T-helper 1 cell treated with Interleukin-12 subunit alpha and Interleukin-12 subunit beta and Interleukin-4 antibody, amounts not matched to agents 30 μg/mL and 1 μg/mL, for 36 hours (primary cell): Measurements from ENCODE around the gene ZBED4.
A peak's percentile ranks its signal among the peaks of the same experiment; 100 is the strongest.

ENCODE experiments used
- H3K27ac Mint-ChIP-seq: one replicate; pipeline ENCODE4 v1.8.0; 2021; ENCODE audit warnings: mild to moderate bottlenecking, mixed read lengths
- H3K27me3 Mint-ChIP-seq: one replicate; pipeline ENCODE4 v1.8.0; 2021; ENCODE audit warnings: low read depth, mixed read lengths
- H3K36me3 Mint-ChIP-seq: one replicate; pipeline ENCODE4 v1.8.0; 2021; ENCODE audit warnings: low read depth, mixed read lengths
- H3K4me1 Mint-ChIP-seq: one replicate; pipeline ENCODE4 v1.8.0; 2021; ENCODE audit warnings: low read depth, mixed read lengths
- H3K4me3 Mint-ChIP-seq: one replicate; pipeline ENCODE4 v1.8.0; 2021; ENCODE audit warnings: mild to moderate bottlenecking, moderate library complexity, mixed read lengths
- H3K9me3 Mint-ChIP-seq: one replicate; pipeline ENCODE4 v1.8.0; 2021; ENCODE audit warnings: mixed read lengths

ZBED4 gene

GRCh38 chr22:49824185-49824925 lies 29.3 kb upstream of the ZBED4 start:
- Mint-ChIP-seq H3K4me1 (peaks cover 35% of the 10 kb centered on the region), H3K36me3 (peaks cover 27% of the 10 kb centered on the region), H3K4me3 (peak overlapping the region; percentile 21), H3K9me3 (no peaks in the 10 kb centered on the region), H3K27ac (peak overlapping the region; percentile 49), H3K27me3 (no peaks in the 10 kb centered on the region)

GRCh38 chr22:49824936-49825335 lies 28.7 kb upstream of the ZBED4 start:
- peaks cover 3% of the 10 kb centered on the region for H3K27me3 Mint-ChIP-seq
- peaks cover 33% of the 10 kb centered on the region for H3K36me3 Mint-ChIP-seq
- peaks cover 41% of the 10 kb centered on the region for H3K4me1 Mint-ChIP-seq
- peak overlapping the region; percentile 91 for H3K4me3 Mint-ChIP-seq
- no peak overlapping the region for H3K27ac Mint-ChIP-seq
- no peaks in the 10 kb centered on the region for H3K9me3 Mint-ChIP-seq

GRCh38 chr22:49825436-49825835 lies 28.2 kb upstream of the ZBED4 start:
- H3K36me3 Mint-ChIP-seq, result peaks cover 33% of the 10 kb centered on the region
- H3K27ac Mint-ChIP-seq, result peak overlapping the region; percentile 92
- peaks cover 41% of the 10 kb centered on the region for H3K4me1 Mint-ChIP-seq
- peak overlapping the region; percentile 91 for H3K4me3 Mint-ChIP-seq
- H3K9me3 Mint-ChIP-seq, result no peaks in the 10 kb centered on the region
- peaks cover 3% of the 10 kb centered on the region for H3K27me3 Mint-ChIP-seq

GRCh38 chr22:49825944-49826602 lies 27.6 kb upstream of the ZBED4 start:
- Mint-ChIP-seq H3K27me3 (peaks cover 3% of the 10 kb centered on the region), H3K4me3 (peak overlapping the region; percentile 91), H3K4me1 (peaks cover 37% of the 10 kb centered on the region), H3K36me3 (peaks cover 30% of the 10 kb centered on the region), H3K27ac (peak overlapping the region; percentile 92), H3K9me3 (no peaks in the 10 kb centered on the region)

- peaks cover 39% of the 10 kb centered on the region for H3K4me1 Mint-ChIP-seq
- H3K9me3 Mint-ChIP-seq, result no peaks in the 10 kb centered on the region
- peak overlapping the region; percentile 91 for H3K4me3 Mint-ChIP-seq
- H3K27ac Mint-ChIP-seq, result peak overlapping the region; percentile 89
- peaks cover 3% of the 10 kb centered on the region for H3K27me3 Mint-ChIP-seq
- peaks cover 30% of the 10 kb centered on the region for H3K36me3 Mint-ChIP-seq
Observed at GRCh38 chr22:49826603-49827270, 26.9 kb upstream of the ZBED4 start.

GRCh38 chr22:49827271-49827852 lies 26.3 kb upstream of the ZBED4 start:
- H3K9me3 Mint-ChIP-seq, result no peaks in the 10 kb centered on the region
- peaks cover 39% of the 10 kb centered on the region for H3K4me1 Mint-ChIP-seq
- peaks cover 26% of the 10 kb centered on the region for H3K36me3 Mint-ChIP-seq
- no peak overlapping the region for H3K4me3 Mint-ChIP-seq
- no peak overlapping the region for H3K27ac Mint-ChIP-seq
- peaks cover 3% of the 10 kb centered on the region for H3K27me3 Mint-ChIP-seq

GRCh38 chr22:49827853-49828598 lies 25.6 kb upstream of the ZBED4 start, which contains the start of gene BRD1:
Gene BRD1 (minus strand): TSS chr22:49827873. CDS start chr22:49824317, 3,556 bp downstream.
- Mint-ChIP-seq H3K4me3 (peak within 1 kb of the TSS; percentile 91), H3K27ac (peak within 1 kb of the TSS; percentile 89), H3K36me3 (peaks cover 25% of the 10 kb centered on the region), H3K27me3 (peaks cover 8% of the 10 kb centered on the region), H3K9me3 (no peaks in the 10 kb centered on the region), H3K4me1 (peaks cover 37% of the 10 kb centered on the region)

- Mint-ChIP-seq H3K4me3 (no peak overlapping the region), H3K9me3 (no peaks in the 10 kb centered on the region), H3K4me1 (peaks cover 37% of the 10 kb centered on the region), H3K27ac (peak overlapping the region; percentile 15), H3K27me3 (peaks cover 8% of the 10 kb centered on the region), H3K36me3 (peaks cover 22% of the 10 kb centered on the region)
Observed at GRCh38 chr22:49828599-49828965, 25.1 kb upstream of the ZBED4 start.

GRCh38 chr22:49829044-49829853 lies 24.4 kb upstream of the ZBED4 start:
- Mint-ChIP-seq H3K9me3 (no peaks in the 10 kb centered on the region), H3K4me3 (peak overlapping the region; percentile 62), H3K36me3 (peaks cover 16% of the 10 kb centered on the region), H3K27me3 (peaks cover 8% of the 10 kb centered on the region), H3K27ac (peak overlapping the region; percentile 90), H3K4me1 (peaks cover 31% of the 10 kb centered on the region)

GRCh38 chr22:49833340-49834007 lies 20.2 kb upstream of the ZBED4 start:
- Mint-ChIP-seq H3K27ac (no peak overlapping the region), H3K27me3 (peaks cover 8% of the 10 kb centered on the region), H3K36me3 (peaks cover 9% of the 10 kb centered on the region)

GRCh38 chr22:49838771-49839717 lies 14.6 kb upstream of the ZBED4 start:
- Mint-ChIP-seq H3K36me3 (no peaks in the 10 kb centered on the region), H3K27me3 (peaks cover 4% of the 10 kb centered on the region), H3K4me1 (peaks cover 22% of the 10 kb centered on the region), H3K9me3 (no peaks in the 10 kb centered on the region), H3K4me3 (peak overlapping the region; percentile 84), H3K27ac (peak overlapping the region; percentile 84)

More at GRCh38 chr22:49833340-49834007, 20.2 kb upstream of the ZBED4 start:
- H3K9me3 Mint-ChIP-seq, result no peaks in the 10 kb centered on the region
- H3K4me3 Mint-ChIP-seq, result no peak overlapping the region
- peaks cover 20% of the 10 kb centered on the region for H3K4me1 Mint-ChIP-seq

GRCh38 chr22:49845241-49845640 lies 8.4 kb upstream of the ZBED4 start:
- no peaks in the 10 kb centered on the region for H3K9me3 Mint-ChIP-seq
- H3K4me3 Mint-ChIP-seq, result no peak overlapping the region
- H3K27me3 Mint-ChIP-seq, result peaks cover 45% of the 10 kb centered on the region
- H3K27ac Mint-ChIP-seq, result no peak overlapping the region
- no peaks in the 10 kb centered on the region for H3K36me3 Mint-ChIP-seq
- peaks cover 5% of the 10 kb centered on the region for H3K4me1 Mint-ChIP-seq
